Astrocyte of the hippocampus (primary cell): ENCODE data around the gene PRKD2.
A peak's percentile ranks its signal among the peaks of the same experiment; 100 is the strongest.
"Not testable (repeated sequence)": the region's sequence is repeated elsewhere in the genome, so short reads cannot be mapped to it uniquely, and the experiment has no call there.

ENCODE experiments used
- DNase-seq: peaks from one replicate; pipeline ENCODE4 v3.0.0; 2011; ENCODE audit warnings: low read depth, low spot score

Gene PRKD2

DNA sequence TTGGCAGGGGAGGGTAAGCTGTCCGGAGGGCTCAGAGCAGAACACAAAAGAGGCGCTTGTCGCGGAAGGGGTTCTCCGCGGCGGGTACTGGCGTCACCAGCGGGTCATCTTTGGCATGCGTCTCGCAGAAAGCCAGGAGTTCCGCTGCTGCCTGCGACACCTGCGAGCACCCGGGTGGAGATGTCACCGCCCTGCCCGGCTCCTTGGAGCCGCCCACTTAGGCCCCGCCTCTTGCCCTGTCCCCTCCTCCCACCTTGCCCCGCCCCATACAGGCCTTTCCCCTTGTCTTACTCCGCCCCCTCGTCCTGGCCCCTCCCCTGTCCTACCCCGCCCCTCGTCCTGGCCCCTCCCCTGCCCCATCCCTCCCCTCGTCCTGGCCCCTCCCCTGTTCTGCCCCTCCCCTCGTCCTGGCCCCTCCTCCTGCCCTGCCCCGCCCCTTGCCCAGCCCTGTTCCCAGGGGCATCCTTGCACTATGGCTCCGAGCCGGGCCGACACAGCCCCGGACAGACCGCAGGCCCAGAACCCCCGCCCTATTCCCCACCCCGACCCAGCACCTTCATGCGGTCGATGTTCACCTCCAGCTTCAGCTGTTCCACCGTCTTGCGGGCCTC, 82.8 kb downstream of the PRKD2 start:
- DNase-seq: peak; percentile 90

DNA sequence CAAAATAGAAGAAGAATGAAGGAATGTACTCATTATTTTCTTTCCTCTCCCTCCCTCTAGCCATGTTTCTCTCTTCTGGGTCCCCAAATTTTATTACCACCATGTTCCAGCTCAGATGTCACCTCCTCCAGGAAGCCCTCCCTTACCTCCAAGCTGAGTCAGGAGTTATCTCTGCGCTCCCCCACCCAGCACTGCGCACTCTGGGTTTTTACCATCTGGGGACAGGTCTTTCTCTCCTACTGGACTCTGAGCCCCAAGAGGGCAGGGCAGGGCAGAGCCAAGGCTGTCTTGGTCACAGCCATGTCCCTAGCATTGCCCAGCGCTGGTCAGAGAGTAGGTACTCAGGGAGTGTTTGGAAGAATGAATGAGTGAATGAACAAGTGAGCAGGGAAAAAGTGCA, 83.8 kb downstream of the PRKD2 start:
- no peak for DNase-seq

DNA sequence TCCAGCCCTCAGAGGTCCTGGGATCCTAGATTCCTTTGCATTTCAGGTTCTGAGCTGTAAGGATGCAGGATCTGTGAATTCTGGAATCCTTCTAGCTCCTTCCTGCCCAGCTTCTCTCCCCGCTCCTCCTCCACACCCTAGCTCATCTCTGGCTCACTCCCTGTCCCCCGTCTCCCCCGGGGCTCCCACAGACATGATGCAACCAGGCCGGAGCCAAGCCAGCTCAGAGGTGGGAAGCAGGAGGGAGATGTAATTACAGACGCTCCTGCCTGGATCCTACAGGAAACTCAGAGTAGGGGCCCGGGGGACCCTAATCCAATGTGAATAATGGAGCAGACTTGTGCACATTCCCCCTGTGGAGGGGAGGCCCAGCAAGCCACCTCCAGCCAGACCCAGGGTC, 85.4 kb downstream of the PRKD2 start:
- DNase-seq: no peak

DNA sequence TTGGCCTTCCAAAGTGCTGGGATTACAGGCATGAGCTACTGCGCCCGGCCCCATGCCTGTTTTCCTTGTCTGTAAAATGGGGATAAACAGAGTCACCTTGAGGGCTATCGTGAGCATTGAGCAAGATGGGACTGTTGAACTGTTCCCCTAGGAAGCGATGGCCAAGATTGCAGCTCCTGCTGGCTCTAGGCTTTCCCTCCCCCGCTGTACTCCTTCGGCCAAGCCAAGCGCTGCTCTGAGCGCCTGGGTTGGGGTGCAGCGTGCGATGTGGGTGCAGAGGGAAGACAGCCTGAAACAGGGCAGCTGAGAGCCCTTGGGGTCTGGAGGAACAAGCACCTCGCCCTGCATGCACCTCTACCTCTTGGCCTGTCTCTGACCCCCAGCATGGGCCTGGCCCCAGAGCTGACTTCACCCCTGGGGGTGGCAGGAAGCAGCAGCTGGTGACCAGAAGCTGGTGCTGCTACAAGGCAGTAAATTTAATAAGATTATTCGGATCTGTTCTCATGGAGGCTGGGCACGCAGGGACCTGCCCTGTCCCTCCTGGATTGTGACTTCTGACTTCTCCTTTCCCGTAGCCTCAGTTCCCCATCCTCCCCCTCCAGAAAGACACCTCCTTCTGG, 86.2 kb downstream of the PRKD2 start:
- no peak for DNase-seq

DNA sequence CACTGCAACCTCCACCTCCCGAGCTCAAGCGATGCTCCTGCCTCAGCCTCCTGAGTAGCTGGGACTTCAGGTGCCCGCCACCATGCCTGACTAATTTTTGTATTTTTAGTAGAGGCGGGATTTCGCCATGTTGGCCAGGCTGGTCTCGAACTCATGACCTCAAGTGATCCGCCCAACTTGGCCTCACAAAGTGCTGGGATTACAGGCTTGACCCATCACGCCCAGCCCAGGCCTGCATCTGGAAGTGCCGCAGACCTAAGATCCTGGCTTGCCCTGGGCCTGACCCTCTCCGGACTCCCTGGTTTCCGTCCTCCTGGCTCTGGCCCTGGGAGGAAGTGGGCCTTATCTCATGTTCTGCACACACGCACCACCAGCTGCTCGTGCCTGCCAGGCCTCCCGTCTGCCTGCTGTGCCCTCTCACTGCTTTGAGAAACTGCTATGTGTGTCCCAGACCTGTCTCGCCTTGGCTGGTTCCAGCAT, 87.3 kb downstream of the PRKD2 start:
- DNase-seq: no peak

DNA sequence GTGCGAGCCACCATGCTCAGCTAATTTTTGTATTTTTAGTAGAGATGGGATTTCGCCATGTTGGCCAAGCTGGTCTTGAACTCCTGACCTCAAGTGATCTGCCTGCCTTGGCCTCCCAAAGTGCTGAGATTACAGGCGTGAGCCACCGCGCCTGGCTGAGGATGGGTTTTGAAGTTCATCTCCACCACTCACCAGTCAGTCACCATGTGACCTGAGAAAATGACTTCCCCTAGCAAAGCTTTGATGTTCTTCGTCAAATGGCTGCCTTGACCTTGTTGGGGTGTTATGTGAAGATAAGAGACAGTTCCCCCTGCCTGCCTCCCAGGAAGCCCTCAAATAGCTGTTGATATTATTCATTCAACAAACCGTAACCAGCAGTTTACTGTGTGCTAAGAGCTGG, 87.9 kb downstream of the PRKD2 start:
- DNase-seq: not testable (repeated sequence)

DNA sequence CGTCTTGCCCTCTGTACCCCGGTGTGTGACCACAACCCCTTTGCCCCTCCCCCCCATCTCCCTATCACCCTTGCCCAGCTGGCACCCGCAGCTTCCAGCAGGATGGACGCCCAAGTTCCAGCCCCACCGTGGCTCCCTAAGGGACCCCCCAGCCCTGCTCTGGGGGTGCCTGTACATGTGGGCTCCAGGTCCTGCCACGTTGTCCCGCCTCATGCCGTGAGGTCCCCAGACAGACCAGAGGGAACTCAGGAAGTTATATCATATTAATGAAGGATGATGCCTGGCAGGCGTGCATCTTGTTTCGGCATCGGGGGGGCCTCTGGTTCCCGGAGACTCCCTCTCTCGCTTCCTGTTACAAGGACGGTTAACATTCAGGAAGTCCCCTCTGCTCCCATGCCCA, 90.5 kb downstream of the PRKD2 start:
- no peak for DNase-seq

DNA sequence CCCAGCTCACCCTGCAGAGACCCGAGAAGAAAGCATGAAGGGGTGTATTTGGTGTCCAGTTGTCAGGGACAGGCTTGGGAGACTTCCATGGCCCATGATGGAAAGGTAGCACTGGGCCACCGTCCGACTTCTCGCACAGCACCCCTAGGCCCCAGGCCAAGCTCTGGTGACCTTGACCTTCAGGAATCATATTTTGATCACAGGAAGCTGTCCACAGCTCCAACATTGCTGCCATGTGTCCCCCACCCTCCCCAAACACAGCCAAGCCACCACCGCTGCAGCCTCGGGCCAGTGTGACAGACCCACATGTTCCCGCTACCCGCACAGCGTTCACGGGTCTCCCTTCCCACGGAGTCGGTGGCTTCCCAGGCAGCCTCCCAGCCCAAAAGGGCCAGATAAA, 91.2 kb downstream of the PRKD2 start:
- DNase-seq: no peak

DNA sequence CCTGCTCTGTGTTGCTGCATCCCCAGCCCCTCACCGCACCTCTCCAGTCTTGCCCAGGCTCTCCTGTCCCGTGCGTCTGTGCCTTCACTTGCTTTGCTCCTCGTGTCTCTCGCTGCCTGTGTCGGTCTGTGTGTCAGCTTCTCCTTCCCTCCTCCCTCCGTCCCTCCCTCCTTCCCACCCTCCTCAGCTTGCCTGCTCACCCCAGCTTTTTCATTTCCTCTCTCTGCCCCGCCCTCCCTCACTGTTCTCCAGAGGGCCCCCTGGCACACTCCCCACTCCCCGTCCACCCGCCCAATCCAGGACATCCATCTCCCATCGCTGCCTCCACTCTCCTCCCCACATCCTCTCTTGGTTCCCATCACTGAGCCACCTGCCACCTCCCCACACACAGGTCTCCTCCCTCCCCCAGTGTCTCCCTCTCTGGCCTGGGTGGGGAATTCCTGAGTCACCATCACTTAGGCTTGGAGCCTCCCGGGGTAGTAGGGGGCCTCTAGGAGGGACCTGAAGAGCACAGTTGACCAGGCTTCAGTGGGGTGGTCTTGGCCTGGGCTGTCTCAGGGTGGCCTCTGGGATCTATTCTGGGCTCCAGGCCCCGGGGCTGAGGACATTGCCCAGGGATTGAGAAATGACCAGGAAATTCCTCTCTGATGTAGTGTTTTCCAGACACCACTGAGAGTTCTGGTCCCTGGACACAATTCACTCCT, 91.8 kb downstream of the PRKD2 start, which contains the start of gene PTGIR:
Gene PTGIR (minus strand): TSS at position 132 of the 704 bp plus-strand sequence. CDS start 864 bp downstream, outside the sequence.
- no peak for DNase-seq
